MV-4-11 (cell line): ENCODE results near the gene C1QTNF3.
A peak's percentile ranks its signal among the peaks of the same experiment; 100 is the strongest.
"Not testable (repeated sequence)": the region's sequence is repeated elsewhere in the genome, so short reads cannot be mapped to it uniquely, and the experiment has no call there.

ENCODE experiments used
- DNase-seq: peaks from one replicate; lab custom pipeline; 2025; lab: John Stamatoyannopoulos, UW

C1QTNF3 gene

DNA sequence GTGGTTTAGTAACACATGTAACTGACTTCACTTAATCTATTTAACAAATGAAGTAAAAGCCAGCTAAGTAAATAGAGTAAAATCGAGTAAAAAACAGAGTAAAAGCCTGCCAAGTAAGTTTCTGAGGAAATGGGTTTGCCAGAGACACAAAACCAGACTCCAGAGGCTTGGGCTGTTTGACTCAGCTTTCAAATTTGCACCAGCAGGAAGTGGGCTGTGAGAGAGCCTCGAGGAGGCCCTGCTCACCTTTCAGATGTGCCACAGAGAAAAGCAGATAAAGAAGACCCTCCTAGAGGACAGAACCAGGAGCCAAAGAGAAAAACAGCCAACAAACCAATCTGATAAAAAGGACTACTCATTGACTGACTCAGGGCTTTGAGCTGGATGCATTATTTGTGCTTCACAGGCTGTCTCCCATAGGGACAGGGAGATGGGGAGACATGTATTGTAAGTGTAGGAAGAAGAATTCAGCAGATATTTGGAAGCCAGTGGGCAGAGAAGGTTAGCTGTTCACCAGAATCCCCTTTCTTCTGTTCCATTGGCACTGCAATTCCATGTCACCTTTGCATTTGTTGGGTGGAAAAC is 20.8 kb downstream of the C1QTNF3 start:
- DNase-seq, result no peak

DNA sequence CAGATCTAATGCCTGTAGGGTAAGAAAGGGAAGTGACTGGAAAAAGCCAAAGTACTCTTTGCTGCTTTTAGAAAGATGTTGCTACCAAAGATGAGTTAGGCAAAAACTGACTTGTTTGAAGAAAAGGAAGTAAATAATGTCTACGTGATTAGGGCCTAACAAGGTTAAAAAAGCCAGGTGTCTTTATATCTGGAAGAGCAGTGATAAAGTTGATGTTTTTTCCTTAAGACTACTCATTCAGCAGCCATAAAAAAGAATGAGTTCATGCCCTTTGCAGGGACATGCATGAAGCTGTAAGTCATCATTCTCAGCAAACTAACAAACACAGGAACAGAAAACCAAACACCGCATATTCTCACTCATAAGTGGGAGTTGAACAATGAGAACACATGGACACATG is 21.7 kb downstream of the C1QTNF3 start:
- no peak for DNase-seq

DNA sequence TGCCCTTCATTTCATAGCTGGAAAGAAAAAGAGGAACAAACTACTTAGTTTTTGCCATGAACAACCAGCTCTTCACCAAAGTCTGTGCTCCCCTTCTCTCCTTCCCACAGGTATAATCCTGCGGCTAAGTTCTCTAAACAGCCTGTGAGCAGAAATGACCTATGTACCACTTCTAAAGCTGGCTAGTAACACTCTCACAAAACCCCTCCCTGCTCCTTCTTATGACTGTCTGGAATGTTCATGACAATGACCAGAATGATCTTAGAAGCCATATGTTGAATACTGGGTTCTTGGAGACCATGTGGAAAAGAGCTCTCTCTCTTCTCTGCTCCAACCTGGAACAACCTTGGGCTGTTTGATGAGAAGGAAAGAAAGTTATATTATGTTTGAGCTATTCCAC is 22.3 kb downstream of the C1QTNF3 start:
- no peak for DNase-seq

- DNase-seq, result no peak
Observed at GRCh38 chr5:34017254-34017653, 25.8 kb downstream of the C1QTNF3 start.

GRCh38 chr5:34016750-34017149 is 26.3 kb downstream of the C1QTNF3 start:
- no peak for DNase-seq

GRCh38 chr5:34016222-34016621 is 26.8 kb downstream of the C1QTNF3 start:
- DNase-seq, result no peak

DNA sequence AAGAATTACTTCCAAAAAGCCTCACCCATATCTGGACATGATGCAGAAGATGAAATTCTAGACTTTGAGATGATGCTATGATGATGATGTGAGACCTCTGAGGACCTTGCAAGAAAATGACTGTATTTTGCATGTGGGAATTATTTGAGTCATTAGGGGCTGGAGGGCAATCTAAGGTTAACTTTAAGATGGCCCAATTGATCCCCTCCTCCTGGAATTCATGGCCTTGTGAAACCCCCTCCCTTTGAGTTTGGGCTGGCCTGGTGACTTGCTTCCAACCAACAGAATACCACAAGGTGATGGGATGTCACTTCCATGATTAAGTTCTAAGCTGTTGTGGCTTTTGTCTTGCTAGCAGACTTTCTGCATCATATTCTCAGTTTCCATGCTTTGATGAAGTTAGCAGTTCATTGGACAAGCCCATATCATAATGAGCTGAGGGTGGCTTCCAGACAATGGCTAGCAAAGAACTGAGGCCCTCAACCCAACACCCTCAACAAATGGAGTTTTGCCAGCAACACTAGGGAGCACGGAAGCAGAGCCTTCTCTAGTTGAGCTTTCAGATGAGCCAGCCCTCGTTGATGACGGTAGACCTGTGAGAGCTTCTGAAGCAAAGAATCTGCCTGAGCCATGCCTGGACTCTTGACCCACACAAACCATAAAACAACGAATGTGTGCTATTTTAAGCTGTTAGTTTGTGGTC is 27.7 kb downstream of the C1QTNF3 start:
- DNase-seq, result no peak

GRCh38 chr5:34014626-34015025 is 28.4 kb downstream of the C1QTNF3 start:
- DNase-seq, result no peak

DNA sequence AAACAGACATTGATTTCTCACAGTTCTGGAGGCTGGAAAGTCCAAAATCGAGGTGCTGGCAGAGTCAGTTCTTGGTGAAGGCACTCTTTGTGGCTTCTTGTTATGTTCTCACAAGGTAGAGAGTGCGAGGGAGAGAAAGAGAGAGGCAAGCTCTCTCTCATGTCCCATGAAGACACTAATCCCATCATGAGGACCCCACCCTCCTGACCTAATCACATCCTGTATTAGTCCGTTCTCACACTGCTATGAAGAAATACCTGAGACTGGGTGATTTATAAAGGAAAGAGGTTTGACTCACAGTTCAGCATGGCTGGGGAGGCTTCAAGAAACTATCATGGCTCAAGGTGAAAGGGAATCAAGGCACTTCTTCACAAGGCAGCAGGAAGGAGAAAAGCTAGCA is 29.5 kb downstream of the C1QTNF3 start:
- no peak for DNase-seq

DNA sequence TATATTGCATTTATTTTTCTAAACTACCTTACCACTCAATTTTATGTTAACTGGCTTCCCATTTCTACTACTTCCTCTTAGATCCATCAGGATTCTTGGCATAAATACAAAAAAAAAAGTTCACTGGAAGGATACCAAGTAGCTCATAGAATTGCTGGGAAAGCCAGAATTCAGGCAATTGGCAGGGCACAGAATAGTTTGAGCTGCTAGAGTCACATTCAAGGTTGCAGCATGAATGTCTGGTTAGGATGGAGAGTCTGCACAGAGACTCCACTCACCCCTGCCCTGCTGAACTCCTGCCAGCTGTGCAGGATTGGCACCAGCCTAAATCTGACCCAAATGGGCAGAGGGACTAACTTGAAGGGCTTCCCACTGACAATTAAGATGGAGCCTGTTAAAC is 30.2 kb downstream of the C1QTNF3 start:
- no peak for DNase-seq

DNA sequence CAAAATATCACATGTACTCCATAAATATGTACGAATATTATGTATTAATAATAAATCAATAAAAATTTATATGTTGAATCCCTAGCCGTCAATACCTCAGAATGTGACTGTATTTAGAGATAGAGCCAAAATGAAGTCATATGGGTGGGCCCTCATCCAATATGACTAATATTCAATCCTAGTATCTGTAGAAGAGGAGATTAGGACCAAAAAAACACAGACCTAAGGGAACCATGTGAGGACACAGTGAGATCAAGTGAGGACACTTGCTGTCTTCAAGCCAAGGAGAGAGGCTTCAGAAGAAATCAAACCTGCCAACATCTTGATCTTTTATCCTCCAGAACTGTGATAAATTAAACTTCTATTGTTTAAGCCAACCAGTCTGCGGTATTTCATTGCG is 31.5 kb downstream of the C1QTNF3 start:
- DNase-seq, result no peak

DNA sequence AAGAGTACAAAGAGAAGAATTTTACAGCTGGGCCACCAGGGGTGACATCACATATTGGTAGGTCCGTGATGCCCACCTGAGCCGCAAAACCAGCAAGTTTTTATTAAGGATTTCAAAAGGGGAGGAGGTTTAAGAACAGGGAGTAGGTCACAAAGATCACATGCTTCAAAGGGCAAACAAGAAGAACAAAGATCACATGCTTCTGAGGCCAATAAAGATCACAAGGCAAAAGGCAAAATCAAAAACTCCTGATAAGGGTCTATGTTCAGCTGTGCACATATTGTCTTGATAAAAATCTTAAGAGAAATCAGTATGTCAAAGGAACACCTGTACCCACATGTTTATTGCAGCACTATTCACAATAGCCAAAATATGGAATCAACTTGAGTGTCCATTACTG is 32.9 kb downstream of the C1QTNF3 start:
- DNase-seq, result not testable (repeated sequence)

DNA sequence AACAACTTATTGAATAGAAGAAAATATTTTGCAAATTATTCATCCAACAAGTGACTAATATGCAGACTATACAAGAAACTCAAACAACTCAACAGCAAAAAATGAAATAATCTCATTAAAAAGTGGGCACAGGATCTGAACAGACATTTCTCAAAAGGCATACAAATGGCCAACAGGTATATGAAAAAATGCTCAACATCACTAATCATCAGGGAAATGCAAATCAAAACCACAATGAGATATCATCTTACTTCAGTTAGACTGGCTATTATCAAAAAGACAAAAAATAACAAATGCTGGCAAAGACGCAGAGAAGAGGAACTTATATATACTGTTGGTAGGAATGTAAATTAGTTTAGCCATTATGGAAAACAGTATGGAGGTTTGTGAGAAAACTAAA is 33.4 kb downstream of the C1QTNF3 start:
- no peak for DNase-seq

DNA sequence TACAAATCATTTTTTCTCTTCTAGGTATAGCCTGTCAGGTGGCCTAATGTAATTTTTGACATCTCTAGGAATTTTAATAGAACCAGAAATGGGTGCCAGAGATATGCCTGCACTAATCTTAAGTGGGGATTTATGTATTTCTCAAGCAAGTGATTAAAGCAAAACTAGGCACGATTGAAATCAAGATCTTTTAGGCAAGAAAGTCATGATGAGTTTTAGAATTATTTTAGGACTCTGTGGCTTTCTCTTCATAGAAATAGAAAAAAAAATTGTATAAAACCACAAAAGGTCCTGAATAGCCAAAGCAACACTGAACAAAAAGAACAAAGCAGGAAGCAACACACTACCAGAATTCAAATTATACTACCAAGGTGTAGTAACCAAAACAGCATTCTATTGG is 34.2 kb downstream of the C1QTNF3 start:
- no peak for DNase-seq

DNA sequence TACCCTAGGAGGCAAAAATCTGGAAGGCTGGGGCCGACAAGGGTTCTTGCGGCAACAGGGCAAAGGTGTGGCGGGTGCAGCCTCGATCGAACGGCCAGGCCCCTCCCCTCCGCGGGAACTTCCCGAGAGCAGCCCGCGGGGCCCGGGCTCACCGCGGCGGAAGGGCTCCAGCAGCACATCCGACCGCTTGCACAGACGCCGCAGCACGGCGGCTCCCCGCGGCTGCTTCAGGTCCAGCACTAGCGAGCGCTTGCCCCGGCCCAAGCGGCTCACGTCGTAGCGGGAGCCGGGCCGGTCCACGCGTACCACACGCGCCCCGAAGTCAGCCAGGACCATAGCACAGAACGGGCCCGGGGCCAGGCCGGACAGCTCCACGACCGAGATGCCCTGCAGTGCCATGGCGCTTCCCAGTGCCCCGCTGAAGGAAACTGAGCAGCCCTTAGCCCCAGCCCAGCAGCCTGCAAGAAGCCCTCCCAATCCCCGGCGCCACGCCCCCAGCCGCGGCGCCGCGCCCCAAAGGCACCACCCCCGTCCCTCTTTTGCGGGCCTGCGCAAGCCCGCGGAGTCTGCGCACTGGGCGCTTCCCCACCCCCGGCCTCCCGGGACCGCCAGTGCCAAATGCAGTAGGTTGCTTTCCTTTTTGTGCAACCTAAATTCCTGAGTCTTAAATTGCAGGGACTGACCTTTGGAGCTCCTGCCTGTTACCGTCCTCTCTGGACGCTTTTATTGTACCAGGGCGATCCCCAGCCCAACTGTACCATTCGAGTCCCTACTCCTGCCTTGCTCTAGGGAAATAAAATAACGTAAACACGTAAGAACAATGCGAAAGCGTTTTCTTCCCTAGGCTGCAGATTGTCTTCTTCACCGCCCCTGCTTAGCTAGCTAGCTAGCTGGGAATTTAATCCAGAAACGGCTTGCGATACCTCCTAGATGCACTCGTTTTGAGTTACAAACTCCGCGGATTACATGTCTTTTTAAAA is 35.1 kb downstream of the C1QTNF3 start, which contains the start of gene AMACR:
AMACR (minus strand) TSS at position 430 of the 980 bp plus-strand sequence; CDS start at position 399, 31 bp downstream.
- peak; percentile 78 for DNase-seq

DNA sequence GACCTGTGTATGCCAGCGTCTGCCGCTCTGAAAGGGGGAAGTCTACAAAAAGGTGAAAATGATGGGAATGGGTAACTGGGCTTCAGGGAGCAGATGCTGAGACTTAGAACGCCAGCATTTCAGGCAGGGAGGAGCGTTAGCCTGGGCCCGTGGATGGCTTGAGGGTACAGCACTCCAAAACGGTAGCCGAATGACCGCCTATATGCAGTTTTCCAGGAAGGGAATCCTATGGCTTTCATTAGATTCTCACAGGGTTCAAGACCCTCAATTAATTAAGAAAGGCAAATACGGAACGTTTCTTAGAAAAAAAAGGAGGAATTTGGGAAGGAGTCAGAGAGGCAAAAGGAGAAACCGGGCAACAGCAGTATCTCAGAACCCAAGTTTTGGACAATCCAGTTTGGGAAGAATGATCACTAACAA is 35.8 kb downstream of the C1QTNF3 start:
- no peak for DNase-seq

- no peak for DNase-seq
Observed at GRCh38 chr5:34005681-34006080, 37.3 kb downstream of the C1QTNF3 start.

- no peak for DNase-seq
Observed at GRCh38 chr5:34005211-34005610, 37.8 kb downstream of the C1QTNF3 start.

- no peak for DNase-seq
Observed at GRCh38 chr5:34003941-34004340, 39.1 kb downstream of the C1QTNF3 start.

DNA sequence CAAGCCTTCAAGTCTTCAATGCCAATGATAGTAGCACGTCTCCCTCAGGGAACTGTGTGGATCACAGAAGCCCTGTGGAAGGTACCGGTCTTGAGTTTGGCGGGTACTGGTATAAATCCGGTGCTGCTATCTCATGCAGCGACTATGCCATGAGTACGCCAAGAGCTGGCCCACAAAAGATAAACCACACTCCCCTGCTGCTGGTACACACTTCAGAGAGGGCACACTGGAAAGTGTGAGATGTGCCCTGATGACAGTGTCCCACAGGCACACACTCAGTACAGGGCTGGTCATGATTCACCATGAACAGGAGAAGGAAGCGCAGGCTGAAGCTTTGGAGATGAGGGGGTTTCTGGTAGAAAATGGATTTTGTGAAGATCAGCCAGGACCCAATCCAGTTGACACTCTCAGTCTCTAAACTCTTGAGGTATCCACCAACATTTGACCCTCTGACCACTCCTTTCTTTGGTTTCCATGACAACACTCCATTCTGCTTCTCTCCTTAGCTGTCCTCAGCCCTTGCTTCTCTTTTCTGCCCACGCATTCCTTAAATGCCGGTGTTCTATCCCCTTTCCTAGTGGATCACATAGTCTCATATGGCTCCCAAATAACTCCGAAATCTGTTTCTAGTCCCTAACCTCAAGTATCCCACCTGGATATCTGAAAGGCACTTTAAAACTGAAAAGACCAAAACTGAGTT is 40.2 kb downstream of the C1QTNF3 start:
- no peak for DNase-seq

DNA sequence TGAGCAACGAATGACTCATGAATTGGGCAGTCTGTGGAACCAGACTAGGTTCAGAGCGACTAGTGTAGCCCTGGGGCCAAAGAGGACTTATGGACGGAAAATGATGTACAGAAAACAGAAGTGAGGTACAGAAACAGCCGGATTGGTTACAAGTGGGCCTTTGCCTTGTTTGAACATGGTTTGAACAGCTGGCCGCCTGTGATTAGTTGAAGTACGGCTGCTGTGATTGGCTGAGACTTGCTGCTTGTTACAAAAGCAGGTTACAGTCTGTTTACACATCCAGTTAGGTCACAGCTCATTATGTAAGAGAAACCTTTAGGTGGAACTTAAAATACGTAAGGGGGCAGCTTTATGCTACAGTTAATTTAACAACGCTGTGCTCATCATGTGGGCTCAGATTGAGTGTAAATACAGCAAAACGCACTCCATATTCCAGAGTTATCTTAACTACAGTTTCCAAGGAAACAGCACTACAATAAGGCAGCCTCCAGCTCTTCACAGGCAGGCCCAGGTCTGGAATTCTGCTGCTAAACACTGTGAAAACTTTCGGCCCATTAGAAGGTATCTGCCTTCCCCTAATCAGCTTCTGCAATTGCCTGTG is 41.7 kb downstream of the C1QTNF3 start:
- DNase-seq, result no peak

DNA sequence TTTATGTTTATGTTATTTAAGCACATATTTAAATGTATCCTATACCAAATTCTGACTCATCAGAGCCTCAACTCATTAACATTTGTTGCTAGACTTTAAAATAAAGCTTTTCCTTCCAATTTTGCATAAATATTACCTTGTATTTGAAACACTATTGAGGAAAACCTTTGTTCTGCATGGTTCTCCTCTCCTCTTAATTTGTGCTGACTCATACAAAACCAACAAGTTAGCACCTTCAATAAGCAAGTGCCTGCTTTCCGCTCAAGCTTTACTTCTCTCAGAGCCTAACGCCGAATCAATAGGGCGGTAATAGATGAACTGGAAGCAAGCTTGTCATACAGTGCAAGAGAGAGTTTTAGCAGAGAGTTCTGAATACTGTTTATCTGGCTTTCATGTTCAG is 43.0 kb downstream of the C1QTNF3 start:
- no peak for DNase-seq
